ENCODE results near the gene ZNF579.

ZNF579 gene

GRCh38 chr19:55563261-55563690 is 17.4 kb downstream of the ZNF579 start:
- DNase-seq = no peak

DNA sequence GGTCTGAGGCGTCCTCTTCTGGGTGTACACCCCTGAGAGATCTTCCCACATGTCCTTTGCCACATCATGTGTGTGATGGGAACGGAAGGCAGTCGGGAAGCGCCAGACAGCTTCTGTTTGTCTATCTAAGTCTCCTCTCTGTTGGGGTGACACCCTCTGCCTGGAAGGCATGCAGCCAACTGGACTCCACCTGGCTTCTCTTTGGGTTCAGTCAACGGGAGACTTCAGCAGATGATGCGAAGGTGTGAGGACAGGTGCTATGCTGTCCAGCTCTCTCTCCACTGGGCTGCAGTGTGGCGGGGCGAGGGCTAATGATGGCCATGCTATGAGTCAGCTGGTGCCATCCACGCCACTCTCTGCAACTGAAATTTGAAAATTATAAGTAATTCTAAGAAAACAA is 21.0 kb downstream of the ZNF579 start:
- no peak for DNase-seq

GRCh38 chr19:55554741-55555152 is 25.9 kb downstream of the ZNF579 start:
- no peak for DNase-seq

- DNase-seq = no peak
Observed at GRCh38 chr19:55554302-55554701, 26.3 kb downstream of the ZNF579 start.

- no peak for DNase-seq
Observed at GRCh38 chr19:55553217-55554182, 27.1 kb downstream of the ZNF579 start.

DNA sequence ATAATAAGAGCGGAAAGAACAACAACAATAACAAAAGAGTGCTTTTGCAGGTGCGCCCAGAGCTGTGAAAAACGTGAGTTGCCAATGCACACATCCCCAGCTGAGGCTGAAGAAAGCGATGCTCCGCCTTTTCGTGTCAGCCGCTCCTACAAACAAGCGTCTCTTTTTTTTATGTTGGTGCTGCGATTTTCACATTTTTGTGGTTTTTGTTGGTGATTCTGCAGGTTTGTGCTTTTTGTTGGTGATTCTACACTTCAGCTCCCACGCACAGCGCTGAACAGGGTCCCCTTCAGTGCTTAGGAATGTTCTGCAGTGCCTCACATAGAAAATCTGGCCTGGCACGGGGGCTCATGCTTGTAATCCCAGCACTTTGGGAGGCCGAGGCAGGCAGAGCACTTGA is 28.0 kb downstream of the ZNF579 start:
- no peak for DNase-seq

- DNase-seq = no peak
Observed at GRCh38 chr19:55552206-55552605, 28.4 kb downstream of the ZNF579 start.

DNA sequence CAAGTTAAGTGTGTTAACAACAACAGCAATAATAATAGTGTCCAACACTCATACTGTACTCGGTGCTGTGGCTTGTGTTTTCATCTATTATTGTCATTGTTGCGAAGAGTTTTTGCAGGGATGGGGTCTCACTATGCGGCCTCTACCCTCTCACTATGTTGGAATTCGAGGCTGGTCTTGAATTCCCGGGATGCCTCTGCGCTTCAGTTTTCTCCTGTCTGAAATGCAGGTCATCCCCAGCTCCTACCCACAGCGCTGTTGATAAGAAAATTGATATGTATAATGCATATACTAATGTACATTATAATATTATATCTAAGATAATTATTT is 30.4 kb downstream of the ZNF579 start:
- no peak for DNase-seq

DNA sequence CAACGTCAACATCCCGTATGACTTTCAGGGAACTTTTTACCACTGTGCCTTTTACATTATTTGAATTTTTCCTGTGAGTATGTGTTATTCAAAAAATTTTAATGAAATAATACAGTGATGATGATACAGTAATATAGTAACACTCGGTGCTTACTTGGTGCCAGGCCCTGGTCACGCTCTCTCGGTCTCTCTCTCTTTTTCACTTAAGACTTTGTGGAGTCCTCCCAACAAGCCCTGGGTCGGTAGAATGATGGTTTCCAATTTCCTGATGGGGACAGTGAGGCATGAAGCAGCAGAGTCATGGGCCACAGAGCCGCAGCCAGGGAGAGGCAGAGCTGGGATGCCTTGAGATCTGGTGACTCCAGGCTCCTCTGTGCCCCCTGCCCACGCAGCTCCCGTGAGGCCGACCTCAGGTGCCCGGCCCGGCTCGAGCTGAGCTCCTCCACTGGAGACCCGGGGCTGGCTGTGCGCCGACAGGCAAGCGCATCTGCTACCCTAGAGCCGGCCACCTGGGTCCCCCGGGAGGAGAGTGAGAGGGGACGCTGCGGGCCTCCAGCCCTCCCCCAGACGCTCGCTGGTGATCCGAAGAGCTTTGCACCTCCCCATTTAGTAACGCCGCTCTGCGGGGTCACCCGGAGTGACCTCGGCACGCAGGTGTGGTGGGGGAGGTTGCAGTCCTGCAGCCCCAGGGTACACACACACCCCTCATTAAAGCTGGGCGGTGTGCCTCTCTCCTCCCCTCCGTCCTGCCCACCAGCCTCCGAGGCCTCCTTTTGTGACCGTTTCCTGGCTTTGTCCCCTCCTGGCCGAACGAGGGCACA is 30.9 kb downstream of the ZNF579 start:
- peak; percentile 41 for DNase-seq

DNA sequence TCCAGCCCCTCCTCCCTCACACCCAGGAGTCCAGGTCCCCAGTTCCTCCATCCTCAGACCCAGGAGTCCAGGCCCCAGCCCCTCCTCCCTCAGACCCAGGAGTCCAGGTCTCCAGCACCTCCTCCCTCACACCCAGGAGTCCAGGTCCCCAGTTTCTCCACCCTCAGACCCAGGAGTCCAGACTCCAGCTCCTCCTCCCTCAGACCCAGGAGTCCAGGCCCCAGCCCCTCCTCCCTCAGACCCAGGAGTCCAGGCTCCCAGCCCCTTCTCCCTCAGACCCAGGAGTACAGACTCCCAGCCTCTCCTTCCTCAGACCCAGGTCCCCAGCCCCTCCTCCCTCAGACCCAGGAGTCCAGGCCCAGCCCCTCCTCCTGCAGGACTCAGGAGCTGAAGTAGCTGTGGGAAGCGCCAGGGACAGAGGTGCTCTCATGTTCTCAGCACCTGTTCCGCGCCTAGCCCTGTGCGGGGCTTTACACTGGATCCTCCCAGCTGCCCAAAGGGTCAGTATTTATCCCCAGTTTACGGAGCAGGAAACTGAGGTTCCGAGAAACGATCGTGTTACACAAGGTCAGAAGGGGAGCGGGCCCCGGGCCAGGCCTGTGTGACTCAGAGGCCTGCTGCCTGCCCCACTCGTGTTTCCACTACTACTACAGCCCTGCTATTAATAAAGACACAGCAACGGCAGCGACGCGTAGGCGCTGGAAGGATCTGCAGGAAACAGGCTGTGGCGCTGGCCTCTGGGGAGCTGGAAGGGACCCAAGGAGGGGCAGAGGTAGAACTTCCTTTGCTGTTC is 33.6 kb downstream of the ZNF579 start:
- DNase-seq = no peak

GRCh38 chr19:55546011-55546410 is 34.6 kb downstream of the ZNF579 start:
- no peak for DNase-seq

GRCh38 chr19:55545443-55545842 is 35.2 kb downstream of the ZNF579 start, which contains the start of gene SBK3:
SBK3 (minus strand) TSS chr19:55545543; CDS start chr19:55545543, 0 bp downstream.
- no peak for DNase-seq

- no peak for DNase-seq
Observed at GRCh38 chr19:55544776-55545439, 35.7 kb downstream of the ZNF579 start.

GRCh38 chr19:55544014-55544413 is 36.6 kb downstream of the ZNF579 start:
- no peak for DNase-seq

GRCh38 chr19:55543567-55543966 is 37.1 kb downstream of the ZNF579 start:
- no peak for DNase-seq

DNA sequence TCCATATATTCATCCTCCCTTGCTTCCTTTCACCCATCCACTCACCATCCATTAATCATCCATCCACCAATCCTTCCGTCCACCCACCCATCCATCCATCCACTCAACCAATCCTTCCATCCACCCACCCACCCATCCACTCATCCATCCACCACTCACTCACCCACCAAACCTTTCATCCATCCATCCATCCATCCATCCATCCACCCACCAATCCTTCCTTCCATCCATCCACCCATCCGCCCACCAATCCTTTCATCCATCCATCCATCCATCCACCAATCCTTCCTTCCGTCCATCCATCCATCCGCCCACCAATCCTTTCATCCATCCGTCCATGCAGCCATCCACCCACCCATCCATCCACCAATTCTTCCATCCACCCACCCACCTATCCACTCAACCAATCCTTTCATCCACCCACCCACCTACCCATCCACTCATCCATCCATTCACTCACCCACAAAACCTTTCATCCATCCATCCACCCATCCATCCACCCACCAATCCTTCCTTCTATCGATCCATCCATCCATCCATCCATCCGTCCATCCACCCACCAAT is 38.3 kb downstream of the ZNF579 start:
- DNase-seq = no peak

DNA sequence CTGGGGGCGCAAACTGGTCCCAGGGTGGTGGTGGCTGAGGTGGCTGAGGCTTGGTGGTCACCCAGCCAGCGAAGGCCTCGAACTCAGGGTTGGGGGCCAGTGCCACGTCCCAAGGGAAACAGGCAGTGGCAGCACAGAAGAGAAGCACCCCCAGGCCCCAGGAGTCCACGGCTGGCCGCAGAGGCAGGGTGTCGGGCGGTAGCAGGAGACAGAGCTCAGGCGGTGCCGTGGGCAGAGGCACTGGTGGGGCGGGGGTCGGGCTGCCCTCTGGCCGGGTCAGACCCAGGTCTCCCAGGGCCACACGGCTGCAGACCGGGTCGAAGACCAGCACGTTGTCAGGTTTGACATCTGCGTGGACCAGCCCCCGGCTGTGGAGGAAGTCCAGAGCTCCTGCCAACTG is 39.6 kb downstream of the ZNF579 start:
- DNase-seq = no peak

- DNase-seq = no peak
Observed at GRCh38 chr19:55540619-55541018, 40.0 kb downstream of the ZNF579 start.

GRCh38 chr19:55539090-55539984 is 41.3 kb downstream of the ZNF579 start:
- DNase-seq = no peak

GRCh38 chr19:55538132-55538531 is 42.5 kb downstream of the ZNF579 start:
- no peak for DNase-seq

DNA sequence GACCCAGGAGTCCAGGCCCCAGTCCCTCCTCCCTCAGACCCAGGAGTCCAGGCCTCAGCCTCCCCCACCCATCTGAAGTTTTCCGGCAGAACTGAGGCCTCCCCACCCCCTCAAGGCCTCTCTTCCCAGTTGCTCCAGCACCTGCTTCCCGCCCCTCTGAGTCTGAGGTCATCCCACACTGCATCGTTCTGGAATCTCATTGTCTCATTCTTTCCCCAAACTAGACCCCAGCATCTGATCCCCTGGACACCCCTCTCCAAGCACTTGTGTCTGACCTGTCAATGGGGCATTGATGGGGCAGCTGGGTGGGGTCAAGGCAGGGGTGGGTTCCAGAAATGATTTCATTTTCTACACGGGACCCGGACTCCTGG is 42.9 kb downstream of the ZNF579 start:
- DNase-seq = no peak
